SHP77 (cell line): ENCODE measurements around the gene PDCD1LG2.

Experiments
- DNase-seq, 2 experiments: peaks; one replicate each; lab custom pipeline; 2025; lab: John Stamatoyannopoulos, UW

Gene PDCD1LG2

GRCh38 chr9:5611321-5612184, 101.2 kb downstream of the PDCD1LG2 start:
- no peak for DNase-seq

- DNase-seq: no peak
Measured at GRCh38 chr9:5612185-5612530, 101.8 kb downstream of the PDCD1LG2 start.

DNA sequence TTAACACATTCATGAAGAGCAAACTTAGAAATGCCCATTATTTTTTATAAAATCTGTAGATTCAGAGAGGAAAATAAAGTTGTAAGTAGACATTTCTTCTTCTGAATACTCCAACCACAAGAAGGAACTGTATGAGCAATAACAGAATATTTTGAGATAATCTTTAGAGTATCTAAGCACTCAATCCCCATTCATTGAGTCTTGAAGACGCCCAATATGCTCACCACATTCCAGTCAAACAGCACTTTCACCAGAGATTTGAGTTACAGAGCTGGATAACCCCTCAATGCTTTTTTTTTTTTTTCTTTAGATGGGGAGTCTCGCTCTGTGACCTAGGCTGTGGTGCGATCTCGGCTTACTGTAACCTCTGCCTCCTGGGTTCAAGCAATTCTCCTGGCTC, 103.9 kb downstream of the PDCD1LG2 start:
- no peak for DNase-seq

DNA sequence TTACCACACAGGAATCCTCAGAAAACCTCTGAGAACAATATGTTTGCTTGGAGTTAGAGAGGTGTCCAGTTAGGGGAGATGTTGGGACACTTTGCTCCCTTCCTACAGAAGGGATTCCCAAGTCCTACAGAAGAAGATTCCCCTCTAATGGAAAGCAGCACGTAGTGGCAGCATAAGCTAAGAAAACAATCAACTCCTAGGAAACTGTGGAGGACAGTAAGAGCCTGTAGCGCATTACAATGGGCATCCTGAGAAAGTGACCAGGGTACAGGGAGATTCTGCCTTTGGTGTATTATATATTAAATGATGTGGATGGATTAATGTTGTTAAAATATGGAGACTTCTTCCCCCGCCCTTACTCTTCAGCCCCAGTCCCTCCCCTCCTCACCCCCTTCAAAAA, 104.7 kb downstream of the PDCD1LG2 start:
- DNase-seq: no peak

DNA sequence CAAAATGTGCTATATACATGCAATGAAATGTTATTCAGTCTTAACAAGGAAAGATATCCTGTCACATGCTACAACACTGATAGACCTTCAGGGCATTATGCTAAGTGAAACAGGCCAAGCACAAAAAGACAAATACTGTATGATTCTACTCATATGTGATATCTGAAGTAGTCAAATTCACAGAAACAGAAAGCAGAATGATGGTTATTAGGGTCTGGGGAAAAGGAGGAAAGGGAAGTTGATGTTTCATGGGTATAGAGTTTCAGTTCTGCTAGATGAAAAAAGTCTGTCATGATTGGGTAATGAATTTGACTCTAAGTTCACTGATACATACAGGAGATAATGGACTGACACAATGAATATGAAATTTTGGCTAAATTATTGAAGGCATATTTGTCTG, 107.4 kb downstream of the PDCD1LG2 start:
- DNase-seq: no peak

DNA sequence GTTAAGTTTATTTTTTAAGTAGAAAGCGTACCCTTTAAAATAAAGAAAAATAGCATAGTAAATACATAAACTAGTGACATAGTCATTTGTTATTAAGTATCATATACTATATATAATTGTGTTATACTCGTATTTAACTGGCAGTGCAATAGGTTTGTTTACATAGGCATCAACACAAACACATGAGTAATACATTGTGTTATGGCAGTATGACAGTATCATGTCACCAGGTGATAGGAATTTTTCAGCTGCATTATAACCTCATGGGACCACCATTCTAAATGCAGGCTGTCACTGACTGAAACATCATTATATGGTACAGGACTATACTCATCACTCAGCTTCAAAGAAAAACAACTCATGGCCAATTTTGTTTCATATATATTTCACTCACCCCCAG, 110.2 kb downstream of the PDCD1LG2 start:
- no peak for DNase-seq
